ENCODE results near the gene MED13L. TPM values are rescaled to one million over a fixed set of nuclear protein-coding genes. Genes with fewer than 3 reads are reported as not detected.

The MED13L gene
- total RNA-seq, 1 donor from 2014 or later = 141 TPM

- no peak for TF ChIP-seq CTCF (IDR thresholded peaks at IDR 0.05; ENCODE audit: unreplicated experiment)
- Mint-ChIP-seq H3K9me3 (ENCODE audit: low read depth) (no peaks in the 10 kb centered on the region), H3K27ac (peak overlapping the region; percentile 42), H3K27me3 (no peaks in the 10 kb centered on the region), H3K4me1 (ENCODE audit: low read depth) (peaks cover 16% of the 10 kb centered on the region), H3K36me3 (ENCODE audit: insufficient read depth) (no peaks in the 10 kb centered on the region), H3K4me3 (ENCODE audit: low read depth) (no peak overlapping the region)
- DNase-seq (ENCODE audit: low spot score, unreplicated experiment) = no peak
Observed at GRCh38 chr12:116113398-116114130, 163.9 kb downstream of the MED13L start.

GRCh38 chr12:116106870-116107269 lies 170.6 kb downstream of the MED13L start:
- H3K27me3 Mint-ChIP-seq = no peaks in the 10 kb centered on the region
- peaks cover 4% of the 10 kb centered on the region for H3K9me3 Mint-ChIP-seq (ENCODE audit: low read depth)
- no peak overlapping the region for H3K27ac Mint-ChIP-seq
- H3K4me3 Mint-ChIP-seq (ENCODE audit: low read depth) = no peak overlapping the region
- H3K36me3 Mint-ChIP-seq (ENCODE audit: insufficient read depth) = peaks cover 10% of the 10 kb centered on the region
- H3K4me1 Mint-ChIP-seq (ENCODE audit: low read depth) = peaks cover 12% of the 10 kb centered on the region
- TF ChIP-seq CTCF (IDR thresholded peaks at IDR 0.05; ENCODE audit: unreplicated experiment) = no peak
- DNase-seq (ENCODE audit: low spot score, unreplicated experiment) = no peak

GRCh38 chr12:116104167-116104767 lies 173.2 kb downstream of the MED13L start:
- Mint-ChIP-seq H3K36me3 (ENCODE audit: insufficient read depth) (peaks cover 10% of the 10 kb centered on the region), H3K27me3 (no peaks in the 10 kb centered on the region), H3K27ac (no peak overlapping the region), H3K4me1 (ENCODE audit: low read depth) (peaks cover 15% of the 10 kb centered on the region), H3K9me3 (ENCODE audit: low read depth) (peaks cover 4% of the 10 kb centered on the region), H3K4me3 (ENCODE audit: low read depth) (no peak overlapping the region)
- no peak for TF ChIP-seq CTCF (IDR thresholded peaks at IDR 0.05; ENCODE audit: unreplicated experiment)
- DNase-seq (ENCODE audit: low spot score, unreplicated experiment) = no peak

GRCh38 chr12:116101991-116102390 lies 175.5 kb downstream of the MED13L start:
- no peak overlapping the region for H3K27ac Mint-ChIP-seq
- DNase-seq (ENCODE audit: low spot score, unreplicated experiment) = no peak
- H3K36me3 Mint-ChIP-seq (ENCODE audit: insufficient read depth) = peaks cover 8% of the 10 kb centered on the region
- H3K4me1 Mint-ChIP-seq (ENCODE audit: low read depth) = peaks cover 13% of the 10 kb centered on the region
- peaks cover 4% of the 10 kb centered on the region for H3K9me3 Mint-ChIP-seq (ENCODE audit: low read depth)
- H3K4me3 Mint-ChIP-seq (ENCODE audit: low read depth) = no peak overlapping the region
- TF ChIP-seq CTCF (IDR thresholded peaks at IDR 0.05; ENCODE audit: unreplicated experiment) = no peak
- H3K27me3 Mint-ChIP-seq = no peaks in the 10 kb centered on the region

- no peaks in the 10 kb centered on the region for H3K27me3 Mint-ChIP-seq
- no peak for TF ChIP-seq CTCF (IDR thresholded peaks at IDR 0.05; ENCODE audit: unreplicated experiment)
- H3K27ac Mint-ChIP-seq = peak overlapping the region; percentile 5
- H3K36me3 Mint-ChIP-seq (ENCODE audit: insufficient read depth) = no peaks in the 10 kb centered on the region
- no peak for DNase-seq (ENCODE audit: low spot score, unreplicated experiment)
- no peaks in the 10 kb centered on the region for H3K9me3 Mint-ChIP-seq (ENCODE audit: low read depth)
- H3K4me1 Mint-ChIP-seq (ENCODE audit: low read depth) = peaks cover 11% of the 10 kb centered on the region
- no peak overlapping the region for H3K4me3 Mint-ChIP-seq (ENCODE audit: low read depth)
Observed at GRCh38 chr12:116099652-116100432, 177.7 kb downstream of the MED13L start.
